ENCODE data around the gene PML. TPM values are rescaled to one million over a fixed set of nuclear protein-coding genes. Genes with fewer than 3 reads are reported as not detected.
A peak's percentile ranks its signal among the peaks of the same experiment; 100 is the strongest.
"Not testable (repeated sequence)": the region's sequence is repeated elsewhere in the genome, so short reads cannot be mapped to it uniquely, and the experiment has no call there.

PML gene
- total RNA-seq, 4 donors from 2014 or later, result 69.3 to 159 (median 89.4) TPM

DNA sequence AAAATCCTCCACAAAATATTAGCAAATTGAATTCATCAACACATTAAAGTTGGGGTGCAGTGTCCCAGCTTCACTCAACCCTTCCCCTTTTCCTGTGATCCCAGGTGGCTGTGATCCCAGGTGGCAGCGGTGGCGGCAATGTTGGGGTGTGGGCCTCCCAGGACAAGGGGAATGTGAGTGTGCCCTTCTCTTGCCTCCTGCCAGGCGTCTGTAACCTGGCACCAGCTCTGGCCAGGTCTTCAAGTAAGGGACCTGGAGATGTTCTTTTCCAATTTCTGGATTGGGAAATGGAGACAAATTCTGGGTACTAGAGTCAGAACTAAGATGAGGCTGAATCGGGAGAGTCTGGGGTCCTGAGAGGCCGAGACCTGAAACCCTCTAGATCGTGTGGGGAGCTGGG lies 67.7 kb downstream of the PML start:
- TF ChIP-seq EP300 (IDR thresholded peaks at IDR 0.05) (no peak), POLR2A (IDR thresholded peaks at IDR 0.05) (no peak)
- TF ChIP-seq, protein P1, sequence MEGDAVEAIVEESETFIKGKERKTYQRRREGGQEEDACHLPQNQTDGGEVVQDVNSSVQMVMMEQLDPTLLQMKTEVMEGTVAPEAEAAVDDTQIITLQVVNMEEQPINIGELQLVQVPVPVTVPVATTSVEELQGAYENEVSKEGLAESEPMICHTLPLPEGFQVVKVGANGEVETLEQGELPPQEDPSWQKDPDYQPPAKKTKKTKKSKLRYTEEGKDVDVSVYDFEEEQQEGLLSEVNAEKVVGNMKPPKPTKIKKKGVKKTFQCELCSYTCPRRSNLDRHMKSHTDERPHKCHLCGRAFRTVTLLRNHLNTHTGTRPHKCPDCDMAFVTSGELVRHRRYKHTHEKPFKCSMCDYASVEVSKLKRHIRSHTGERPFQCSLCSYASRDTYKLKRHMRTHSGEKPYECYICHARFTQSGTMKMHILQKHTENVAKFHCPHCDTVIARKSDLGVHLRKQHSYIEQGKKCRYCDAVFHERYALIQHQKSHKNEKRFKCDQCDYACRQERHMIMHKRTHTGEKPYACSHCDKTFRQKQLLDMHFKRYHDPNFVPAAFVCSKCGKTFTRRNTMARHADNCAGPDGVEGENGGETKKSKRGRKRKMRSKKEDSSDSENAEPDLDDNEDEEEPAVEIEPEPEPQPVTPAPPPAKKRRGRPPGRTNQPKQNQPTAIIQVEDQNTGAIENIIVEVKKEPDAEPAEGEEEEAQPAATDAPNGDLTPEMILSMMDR (IDR thresholded peaks at IDR 0.05), result no peak
- DNase-seq (ENCODE audit: low spot score in 2 of 2), result no peak
- Histone ChIP-seq H3K27ac (no peak overlapping the region), H3K4me1 (no peaks in the 10 kb centered on the region), H3K4me3 (no peak overlapping the region), H3K9me3 (no peaks in the 10 kb centered on the region), H3K36me3 (peaks cover 0 to 15% (median 0%) of the 10 kb centered on the region in 3 donors), H3K27me3 (no peaks in the 10 kb centered on the region)
- 84 to 95% methylated on average over 6 of the region's 6 CpGs for WGBS, 2 donors

DNA sequence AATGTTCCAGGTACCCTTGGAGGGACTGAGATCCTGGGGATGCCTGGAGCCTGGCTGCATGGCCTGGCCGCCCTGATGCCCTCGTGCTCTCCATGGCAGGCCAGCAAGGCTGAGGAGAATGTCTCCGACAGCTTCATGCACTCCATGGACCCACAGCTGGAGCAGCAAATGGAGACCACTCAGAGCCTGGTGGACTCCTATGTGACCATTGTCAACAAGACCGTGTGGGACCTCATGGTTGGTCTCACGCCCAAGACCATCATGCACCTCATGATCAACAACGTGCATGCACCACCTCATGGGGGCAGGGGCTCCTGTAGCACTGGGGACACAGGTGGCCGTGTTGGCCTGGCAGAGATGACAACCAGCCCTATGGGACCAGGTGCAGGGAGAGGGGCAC lies 68.2 kb downstream of the PML start:
- no peaks in the 10 kb centered on the region for H3K4me1 ChIP-seq
- 87 to 91% methylated on average over 5 to 7 of the region's 7 CpGs for WGBS, 2 donors
- no peak for DNase-seq (ENCODE audit: low spot score in 2 of 2)
- no peak overlapping the region for H3K27ac ChIP-seq
- no peaks in the 10 kb centered on the region for H3K9me3 ChIP-seq
- TF ChIP-seq, protein P1 (IDR thresholded peaks at IDR 0.05), result no peak
- TF ChIP-seq POLR2A (IDR thresholded peaks at IDR 0.05), result no peak
- no peak overlapping the region for H3K4me3 ChIP-seq
- no peaks in the 10 kb centered on the region for H3K27me3 ChIP-seq
- H3K36me3 ChIP-seq, result peaks cover 0 to 15% (median 0%) of the 10 kb centered on the region in 3 donors

DNA sequence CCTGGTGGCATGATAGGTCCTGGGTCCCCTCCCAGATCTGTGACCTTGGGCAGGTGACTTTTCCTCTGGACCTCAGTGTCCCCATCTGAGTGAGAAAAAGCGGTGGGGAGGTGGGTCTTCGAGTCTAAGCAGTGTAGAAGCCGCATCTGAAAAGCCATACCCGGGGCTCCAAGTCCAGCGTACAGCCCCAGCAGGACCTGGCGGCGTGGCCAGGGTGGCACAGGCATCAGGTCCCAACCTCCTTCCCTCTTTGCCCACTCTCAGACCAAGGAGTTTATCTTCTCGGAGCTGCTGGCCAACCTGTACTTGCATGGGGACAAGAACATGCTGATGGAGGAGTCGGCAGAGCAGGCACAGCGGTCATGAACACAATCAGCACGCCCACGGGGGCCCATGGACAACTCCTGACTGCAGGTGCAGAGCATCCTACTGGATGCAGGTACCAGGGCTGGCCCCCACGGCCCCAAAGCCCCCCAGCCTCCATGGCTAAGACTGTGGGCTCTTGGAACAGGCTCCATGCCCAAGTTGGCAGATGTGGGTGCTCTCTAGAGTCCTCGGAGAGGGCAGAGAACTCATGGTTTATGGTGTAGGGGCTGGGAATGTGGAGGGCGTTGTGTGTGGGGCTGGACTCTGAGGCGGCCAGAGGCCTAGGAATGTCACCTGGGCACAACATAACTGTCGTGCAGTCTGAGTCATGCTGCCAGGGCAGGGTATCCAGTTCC lies 69.1 kb downstream of the PML start:
- H3K27me3 ChIP-seq; H3K27ac ChIP-seq; H3K9me3 ChIP-seq; H3K4me3 ChIP-seq; DNase-seq (ENCODE audit: low spot score in 2 of 2); H3K4me1 ChIP-seq: not testable (repeated sequence)
- 82 to 83% methylated on average over 8 to 9 of the region's 17 CpGs for WGBS, 2 donors
- H3K36me3 ChIP-seq, result peaks cover 0 to 15% (median 0%) of the 10 kb centered on the region in 3 donors

GRCh38 chr15:74064183-74064582 lies 69.7 kb downstream of the PML start:
- not testable (repeated sequence) for H3K27me3 ChIP-seq; H3K9me3 ChIP-seq; H3K4me1 ChIP-seq; DNase-seq (ENCODE audit: low spot score in 2 of 2); H3K4me3 ChIP-seq; H3K27ac ChIP-seq
- WGBS, 2 donors, result 90 to 100% methylated on average over 3 of the region's 3 CpGs
- H3K36me3 ChIP-seq, result peaks cover 0 to 11% (median 0%) of the 10 kb centered on the region in 3 donors

DNA sequence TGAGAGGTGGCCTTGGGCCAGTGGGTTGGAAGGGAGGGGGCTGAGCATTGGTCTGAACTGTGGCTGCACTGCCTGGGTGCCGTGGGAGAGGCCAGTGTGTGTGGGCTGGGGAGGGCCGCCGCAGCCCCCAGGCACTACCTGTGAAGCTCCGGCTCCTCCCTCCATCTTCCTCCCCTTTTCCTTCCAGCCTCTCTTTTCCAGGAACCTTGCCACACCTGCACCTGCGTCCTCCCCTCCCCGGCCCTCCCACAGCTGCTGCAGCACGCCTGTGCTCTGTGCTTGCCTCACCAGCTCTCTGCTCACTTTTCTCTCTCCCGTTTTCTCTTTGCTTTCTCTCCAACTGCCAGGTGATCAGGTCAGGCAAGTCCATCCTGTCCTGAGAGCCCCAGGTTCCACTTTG lies 70.3 kb downstream of the PML start:
- DNase-seq (ENCODE audit: low spot score in 2 of 2); H3K9me3 ChIP-seq: not testable (repeated sequence)
- 76 to 86% methylated on average over 8 of the region's 8 CpGs for WGBS, 2 donors

DNA sequence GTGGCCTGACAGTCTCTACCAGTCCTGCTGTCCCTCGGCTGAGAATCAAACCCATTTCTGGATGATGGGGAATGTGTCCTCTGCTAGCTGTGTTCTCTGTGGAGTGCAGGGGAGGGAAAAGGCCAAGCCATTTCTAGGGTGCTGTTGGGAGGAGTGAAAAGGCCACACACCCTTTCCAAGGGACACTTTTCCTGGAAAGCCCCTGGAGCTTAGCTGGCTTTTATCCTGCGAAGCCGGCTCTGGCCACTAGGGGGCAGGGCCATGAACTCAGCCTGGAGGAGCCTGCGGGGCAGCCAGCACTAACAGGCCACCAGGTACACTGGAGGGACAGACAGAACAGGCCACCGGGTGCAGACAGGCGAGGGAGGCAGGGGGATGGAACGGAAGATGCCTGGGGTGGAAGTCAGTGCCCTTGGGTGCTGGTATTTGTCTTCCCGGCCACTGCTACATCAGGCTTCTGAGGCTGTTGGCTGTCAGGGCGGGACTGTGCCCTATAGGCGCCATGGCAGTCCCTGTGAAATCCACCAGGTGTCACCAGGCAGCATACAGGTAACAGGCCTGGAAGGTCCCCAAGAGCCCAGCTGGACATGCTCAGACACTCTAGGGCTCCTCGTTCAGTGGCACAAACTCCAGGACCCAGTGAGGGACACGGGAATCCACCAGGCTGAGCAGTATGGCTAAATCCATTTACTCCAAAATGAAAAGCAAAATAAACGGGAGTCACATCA lies 71.3 kb downstream of the PML start:
- H3K4me3 ChIP-seq, H3K36me3 ChIP-seq, H3K27me3 ChIP-seq, H3K9me3 ChIP-seq, H3K4me1 ChIP-seq, H3K27ac ChIP-seq: not testable (repeated sequence)
- DNase-seq (ENCODE audit: low spot score in 2 of 2), result peak in 1 of 2 donors; percentile 36
- TF ChIP-seq, protein P1 (IDR thresholded peaks at IDR 0.05), result peak; percentile 37 to 56 (median 51)
- 42 to 68% methylated on average over 5 to 7 of the region's 13 CpGs for whole genome bisulfite sequencing, 2 donors

More for the DNA sequence above, 70.3 kb downstream of the PML start:
- not testable (repeated sequence) for H3K4me1 ChIP-seq, H3K4me3 ChIP-seq, H3K27me3 ChIP-seq, H3K36me3 ChIP-seq, H3K27ac ChIP-seq

DNA sequence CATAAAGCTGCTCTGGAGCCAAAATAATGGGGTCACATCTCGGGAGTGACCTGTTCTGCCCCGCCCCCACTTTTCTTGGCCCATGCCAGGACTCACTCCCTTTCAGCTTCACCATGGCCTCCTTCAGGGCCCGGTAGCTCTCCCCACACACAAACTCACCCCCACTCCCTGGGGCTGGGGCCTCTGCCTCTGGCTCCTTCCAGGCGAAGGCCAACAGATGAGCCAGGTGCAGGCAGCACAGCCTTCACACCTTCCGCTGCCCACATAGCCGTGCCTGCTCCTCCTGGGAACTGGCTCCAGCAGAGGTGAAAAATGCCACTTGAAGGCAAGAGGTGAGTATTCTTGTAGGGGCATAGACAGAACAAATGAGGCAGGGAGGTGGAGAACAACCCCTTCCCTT lies 77.1 kb downstream of the PML start:
- 90 to 92% methylated on average over 4 of the region's 6 CpGs for WGBS, 2 donors

GRCh38 chr15:74072132-74072531 lies 77.6 kb downstream of the PML start:
- H3K9me3 ChIP-seq; H3K4me1 ChIP-seq; H3K4me3 ChIP-seq; DNase-seq (ENCODE audit: low spot score in 2 of 2); H3K36me3 ChIP-seq; H3K27me3 ChIP-seq; H3K27ac ChIP-seq: not testable (repeated sequence)
- 67% methylated on average over 4 of the region's 9 CpGs; no CpG with 5 or more reads in 1 of the 2 donors for WGBS, 2 donors

More for the DNA sequence above, 77.1 kb downstream of the PML start:
- H3K36me3 ChIP-seq; DNase-seq (ENCODE audit: low spot score in 2 of 2); H3K27me3 ChIP-seq; H3K27ac ChIP-seq; H3K9me3 ChIP-seq; H3K4me1 ChIP-seq; H3K4me3 ChIP-seq: not testable (repeated sequence)

Measured in tibial nerve (tissue), 4 donors.